Left ventricle myocardium inferior (tissue), 1 donor: ENCODE data around the gene NTM. TPM values are rescaled to one million over a fixed set of nuclear protein-coding genes. Genes with fewer than 3 reads are reported as not detected.
"Not testable (repeated sequence)": the region's sequence is repeated elsewhere in the genome, so short reads cannot be mapped to it uniquely, and the experiment has no call there.

ENCODE experiments used
- DNase-seq: peaks from one replicate; pipeline ENCODE4 v3.0.0-alpha.2; 2020
- H3K27ac ChIP-seq: fragments of 200-600 bp; replicated peaks from 2 replicates; pipeline ENCODE4 v1.8.0; 2021
- H3K27me3 ChIP-seq: fragments of 200-600 bp; 2 replicates; pipeline ENCODE4 v1.8.0; 2021; ENCODE audit warnings: low read depth
- H3K36me3 ChIP-seq: fragments of 200-600 bp; 2 replicates; pipeline ENCODE4 v1.8.0; 2021
- H3K4me1 ChIP-seq: fragments of 200-600 bp; 2 replicates; pipeline ENCODE4 v1.8.0; 2021
- H3K4me3 ChIP-seq: fragments of 200-600 bp; 2 replicates; pipeline ENCODE4 v1.8.0; 2021; ENCODE audit warnings: mild to moderate bottlenecking, moderate library complexity
- H3K9me3 ChIP-seq: fragments of 200-600 bp; replicated peaks from 2 replicates; pipeline ENCODE4 v1.8.0; 2021
- CTCF ChIP-seq: fragments of 200-600 bp; IDR thresholded peaks from 2 replicates; pipeline ENCODE4 v1.8.0; 2021; ENCODE audit warnings: antibody characterized with exemption, mild to moderate bottlenecking, borderline replicate concordance
- intact Hi-C: fragments of 100-400 bp; cut with micrococcal nuclease; formaldehyde crosslinking; loops from one replicate; pipeline ENCODE4 v1.11.0; 2022
- total RNA-seq: library from RNA; stranded (reverse); fragmentation: NEBNext Ultra II Directional; extraction: Animal tissue kit (Norgen Biotek cat#: 25700); gene quantifications from one replicate; pipeline ENCODE4 v1.2.1, GENCODE V29; 2021
- donor health status: DM: no; HTN: yes; CAD: no; lungs with severe emphysema.

Gene NTM
- total RNA-seq, 1 donor from 2014 or later, result 1.0 TPM

- H3K27ac ChIP-seq, result no peak overlapping the region
- H3K27me3 ChIP-seq, result no peaks in the 10 kb centered on the region
- H3K9me3 ChIP-seq, result no peaks in the 10 kb centered on the region
- no peak for DNase-seq
- no peaks in the 10 kb centered on the region for H3K4me1 ChIP-seq
- TF ChIP-seq CTCF, result no peak
- intact Hi-C loops, result no loop called here
- no peaks in the 10 kb centered on the region for H3K36me3 ChIP-seq
- H3K4me3 ChIP-seq, result no peak overlapping the region
These were observed 988.1 kb downstream of the NTM start for GRCh38 chr11:132358573-132358953.

DNA sequence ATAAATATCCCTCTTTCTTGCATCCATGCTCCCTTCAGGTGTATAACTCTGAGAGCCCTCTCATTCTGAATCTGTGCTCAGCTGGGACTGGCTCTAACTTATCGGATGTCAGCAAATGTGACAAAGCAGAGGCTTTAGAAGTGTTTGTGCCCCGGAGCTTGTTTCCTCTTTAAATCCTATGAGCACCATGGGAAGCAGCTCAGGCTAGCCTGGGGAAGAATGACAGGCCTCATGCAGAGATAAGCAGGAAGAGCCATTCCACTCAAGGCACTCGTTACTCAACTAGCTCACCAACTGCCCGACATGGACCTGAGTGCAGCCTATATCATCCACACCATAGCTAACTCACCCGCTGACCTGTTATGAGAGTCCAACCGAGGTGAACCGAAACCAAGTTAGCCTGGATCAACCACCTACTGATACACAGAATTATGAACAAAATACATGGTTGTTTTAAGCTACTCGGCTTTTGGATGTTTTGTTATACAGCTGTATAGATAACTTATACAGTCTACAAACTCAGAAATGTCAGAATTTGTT lies 990.7 kb downstream of the NTM start:
- H3K4me1 ChIP-seq, result no peaks in the 10 kb centered on the region
- H3K9me3 ChIP-seq, result no peaks in the 10 kb centered on the region
- H3K4me3 ChIP-seq, result no peak overlapping the region
- no peak for DNase-seq
- intact Hi-C loops, result no loop called here
- no peaks in the 10 kb centered on the region for H3K27me3 ChIP-seq
- H3K27ac ChIP-seq, result no peak overlapping the region
- no peak for TF ChIP-seq CTCF
- no peaks in the 10 kb centered on the region for H3K36me3 ChIP-seq

DNA sequence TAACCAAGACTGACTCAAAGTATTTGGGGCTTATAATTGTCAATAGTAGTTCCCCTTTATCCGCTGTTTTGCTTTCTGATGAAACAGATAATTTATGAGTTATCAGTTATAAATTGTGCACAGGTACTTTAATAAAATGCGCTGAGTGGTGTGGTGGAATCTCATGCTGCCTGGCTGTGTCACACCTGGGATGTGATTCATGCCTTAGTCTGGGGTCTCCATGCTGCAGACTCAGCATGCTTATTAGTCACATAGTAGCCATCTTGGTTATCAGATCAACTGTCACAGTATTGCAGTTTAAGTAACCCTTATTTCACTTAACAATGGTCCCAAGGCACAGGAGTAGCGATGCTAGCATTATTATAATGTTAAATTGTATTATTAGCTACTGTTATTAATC lies 995.2 kb downstream of the NTM start:
- no peaks in the 10 kb centered on the region for H3K9me3 ChIP-seq
- intact Hi-C loops, result no loop called here
- no peak overlapping the region for H3K4me3 ChIP-seq
- H3K27me3 ChIP-seq, result no peaks in the 10 kb centered on the region
- no peak for TF ChIP-seq CTCF
- no peak overlapping the region for H3K27ac ChIP-seq
- no peak for DNase-seq
- H3K4me1 ChIP-seq, result no peaks in the 10 kb centered on the region
- no peaks in the 10 kb centered on the region for H3K36me3 ChIP-seq

- no peak overlapping the region for H3K4me3 ChIP-seq
- TF ChIP-seq CTCF, result no peak
These were observed 996.9 kb downstream of the NTM start for GRCh38 chr11:132367293-132367692.

DNA sequence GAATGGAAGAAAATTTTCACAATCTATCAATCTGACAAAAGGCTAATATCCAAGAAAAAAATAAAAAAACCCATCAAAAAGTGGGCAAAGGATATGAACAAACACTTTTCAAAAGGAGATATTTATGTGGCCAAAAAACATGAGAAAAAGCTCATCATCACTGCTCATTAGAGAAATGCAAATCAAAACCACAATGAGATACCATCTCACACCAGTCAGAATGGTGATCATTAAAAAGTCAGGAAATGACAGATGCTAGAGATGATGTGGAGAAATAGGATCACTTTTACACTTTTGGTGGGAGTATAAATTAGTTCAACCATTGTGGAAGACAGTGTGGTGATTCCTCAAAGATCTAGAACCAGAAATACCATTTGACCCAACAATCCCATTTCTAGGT lies 999.7 kb downstream of the NTM start:
- H3K27me3 ChIP-seq, DNase-seq, H3K36me3 ChIP-seq, intact Hi-C loops, H3K4me1 ChIP-seq, H3K9me3 ChIP-seq, H3K27ac ChIP-seq, H3K4me3 ChIP-seq: not testable (repeated sequence)

More at GRCh38 chr11:132367293-132367692, 996.9 kb downstream of the NTM start:
- Histone ChIP-seq H3K27me3 (no peaks in the 10 kb centered on the region), H3K27ac (no peak overlapping the region), H3K36me3 (no peaks in the 10 kb centered on the region), H3K9me3 (no peaks in the 10 kb centered on the region), H3K4me1 (no peaks in the 10 kb centered on the region)
- DNase-seq, result no peak
- intact Hi-C loops, result no loop called here

DNA sequence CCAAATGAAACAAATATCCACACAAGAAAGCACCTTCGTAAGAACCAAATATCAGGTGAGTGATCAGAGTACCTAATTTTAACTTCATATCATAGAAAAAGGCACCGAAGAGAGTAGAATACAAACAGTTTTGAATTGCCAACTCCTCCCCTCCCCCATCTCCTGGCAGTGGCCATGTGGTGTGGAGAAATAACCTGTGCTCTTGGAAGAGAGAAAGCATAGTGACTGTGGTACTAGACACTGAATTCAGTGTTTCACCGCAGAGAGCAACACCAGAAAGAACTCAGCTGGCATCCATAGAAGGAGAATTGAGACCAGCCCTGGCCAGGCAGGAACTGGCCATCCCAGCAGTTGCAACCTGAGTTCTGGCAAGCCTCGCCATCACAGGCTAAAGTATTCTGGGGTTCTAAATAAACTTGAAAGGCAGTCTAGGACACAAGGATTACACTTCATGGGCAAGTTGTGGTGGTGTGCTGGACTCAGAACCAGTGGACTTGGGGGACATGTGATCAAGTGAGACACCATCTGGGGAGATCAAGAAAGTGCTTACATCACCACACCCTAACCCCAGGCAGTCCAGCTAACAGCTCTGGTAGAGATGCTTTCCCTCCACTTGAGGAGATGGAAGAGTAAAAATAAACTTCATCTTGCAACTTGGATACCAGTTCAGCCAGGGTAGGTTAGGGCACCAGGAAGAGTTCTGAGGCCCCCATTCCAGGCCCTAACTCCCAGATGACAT lies 1003.2 kb downstream of the NTM start:
- DNase-seq, result no peak
- H3K27me3 ChIP-seq, result no peaks in the 10 kb centered on the region
- no peak for TF ChIP-seq CTCF

More for the DNA sequence above, 1003.2 kb downstream of the NTM start:
- intact Hi-C loops, result no loop called here
- Histone ChIP-seq H3K36me3 (no peaks in the 10 kb centered on the region), H3K4me1 (no peaks in the 10 kb centered on the region), H3K4me3 (no peak overlapping the region), H3K9me3 (no peaks in the 10 kb centered on the region), H3K27ac (no peak overlapping the region)
